ENCODE results near the gene MTMR4. TPM values are rescaled to one million over a fixed set of nuclear protein-coding genes. Genes with fewer than 3 reads are reported as not detected.

MTMR4 gene
- total RNA-seq, 2 experiments from 2014 or later, result 69.2 to 77.9 TPM

GRCh38 chr17:58525239-58525638, 10.8 kb upstream of the MTMR4 start:
- no peaks in the 10 kb centered on the region for H3K27me3 Mint-ChIP-seq
- intact Hi-C loops (cut with DNase I, micrococcal nuclease), result no loop called here
- H3K27ac Mint-ChIP-seq, result no peak overlapping the region
- ATAC-seq (no peak), DNase-seq (no peak)
- ChIA-PET CTCF (no interaction called here), POLR2A (no interaction called here)
- H3K4me1 Mint-ChIP-seq, result peaks cover under 1% of the 10 kb centered on the region
- no peaks in the 10 kb centered on the region for H3K9me3 Mint-ChIP-seq (ENCODE audit: low read depth)
- no peaks in the 10 kb centered on the region for H3K36me3 Mint-ChIP-seq (ENCODE audit: low read depth)
- no peak overlapping the region for H3K4me3 Mint-ChIP-seq

- POLR2A ChIA-PET, result no interaction called here
- no peaks in the 10 kb centered on the region for H3K36me3 Mint-ChIP-seq (ENCODE audit: low read depth)
- intact Hi-C loops (cut with DNase I, micrococcal nuclease), result no loop called here
- CTCF ChIA-PET, result interaction anchor here (1.6 kb wide), 1 partner anchor 16 kb away, joined by 5 read pairs; no protein-coding TSS in a partner anchor
- DNase-seq, result no peak
- ATAC-seq, result no peak
- H3K4me3 Mint-ChIP-seq, result no peak overlapping the region
- no peaks in the 10 kb centered on the region for H3K27me3 Mint-ChIP-seq
- H3K4me1 Mint-ChIP-seq, result peaks cover 8% of the 10 kb centered on the region
- H3K27ac Mint-ChIP-seq, result no peak overlapping the region
- H3K9me3 Mint-ChIP-seq (ENCODE audit: low read depth), result no peaks in the 10 kb centered on the region
These were observed 7.2 kb upstream of the MTMR4 start for GRCh38 chr17:58521680-58522079.

- H3K36me3 Mint-ChIP-seq (ENCODE audit: low read depth), result no peaks in the 10 kb centered on the region
- intact Hi-C loops (cut with DNase I, micrococcal nuclease), result no loop called here
- CTCF ChIA-PET, result interaction anchor here (0.8 to 3.5 kb wide), 6 partner anchors 9 to 485 kb away, joined by 3 to 16 read pairs (median 4); no protein-coding TSS in a partner anchor
- DNase-seq, result peak; percentile 47
- no peaks in the 10 kb centered on the region for H3K9me3 Mint-ChIP-seq (ENCODE audit: low read depth)
- no peak overlapping the region for H3K27ac Mint-ChIP-seq
- no peak for ATAC-seq
- no peaks in the 10 kb centered on the region for H3K27me3 Mint-ChIP-seq
- no peak overlapping the region for H3K4me3 Mint-ChIP-seq
- H3K4me1 Mint-ChIP-seq, result peaks cover 16% of the 10 kb centered on the region
- POLR2A ChIA-PET, result interaction anchor here (1.4 kb wide), 1 partner anchor 111 kb away, joined by 7 read pairs; no protein-coding TSS in a partner anchor
These were observed 6.5 kb upstream of the MTMR4 start for GRCh38 chr17:58520843-58521430.

GRCh38 chr17:58517928-58518609, 3.6 kb upstream of the MTMR4 start:
- ChIA-PET CTCF (interaction anchor here (0.6 to 3.5 kb wide), 8 partner anchors 10 to 1281 kb away, joined by 3 to 16 read pairs (median 4); partner anchors contain the start of genes RAD51C and TEX14), POLR2A (interaction anchor here (0.7 to 2.5 kb wide), 7 partner anchors 30 to 589 kb away, joined by 3 to 66 read pairs (median 4); partner anchors contain the start of genes HSF5, SUPT4H1 and TRIM37)
- ATAC-seq, result peak; percentile 87
- Mint-ChIP-seq H3K4me1 (peaks cover 31% of the 10 kb centered on the region), H3K27me3 (no peaks in the 10 kb centered on the region), H3K36me3 (ENCODE audit: low read depth) (peaks cover 6% of the 10 kb centered on the region), H3K4me3 (peak overlapping the region; percentile 96), H3K9me3 (ENCODE audit: low read depth) (no peaks in the 10 kb centered on the region), H3K27ac (peak overlapping the region; percentile 95)
- intact Hi-C loops (cut with DNase I, micrococcal nuclease), result loop anchor here (1.0 to 10.0 kb wide), 24 partner anchors 69 to 1874 kb away; partner anchors contain the start of genes PRR11 (in 2 of the 2), RAD51C (in 2 of the 2), SKA2 (in 2 of the 2) and SUPT4H1 (in 2 of the 2)
- peak; percentile 100 for DNase-seq

GRCh38 chr17:58517378-58517927, 3.0 kb upstream of the MTMR4 start:
- CTCF ChIA-PET, result interaction anchor here (0.7 to 3.5 kb wide), 5 partner anchors 11 to 488 kb away, joined by 3 to 16 read pairs (median 8); partner anchors contain the start of genes RAD51C and TEX14
- ATAC-seq (no peak), DNase-seq (no peak)
- peak overlapping the region; percentile 96 for H3K4me3 Mint-ChIP-seq
- H3K27ac Mint-ChIP-seq, result peak overlapping the region; percentile 79
- POLR2A ChIA-PET, result interaction anchor here (0.7 to 2.5 kb wide), 6 partner anchors 30 to 589 kb away, joined by 3 to 66 read pairs (median 4); partner anchors contain the start of genes HSF5 and TRIM37
- peaks cover 9% of the 10 kb centered on the region for H3K36me3 Mint-ChIP-seq (ENCODE audit: low read depth)
- no peaks in the 10 kb centered on the region for H3K27me3 Mint-ChIP-seq
- H3K9me3 Mint-ChIP-seq (ENCODE audit: low read depth), result no peaks in the 10 kb centered on the region
- peaks cover 35% of the 10 kb centered on the region for H3K4me1 Mint-ChIP-seq
- intact Hi-C loops (cut with DNase I, micrococcal nuclease), result loop anchor here (1.0 to 10.0 kb wide), 6 partner anchors 177 to 1875 kb away; partner anchors contain the start of genes C17orf67 (in 1 of the 2), CLTC (in 1 of the 2), DGKE (in 1 of the 2) and MSI2 (in 1 of the 2)

- Mint-ChIP-seq H3K9me3 (ENCODE audit: low read depth) (no peaks in the 10 kb centered on the region), H3K36me3 (ENCODE audit: low read depth) (peaks cover 12% of the 10 kb centered on the region), H3K27me3 (no peaks in the 10 kb centered on the region), H3K27ac (peak overlapping the region; percentile 79), H3K4me3 (peak overlapping the region; percentile 96), H3K4me1 (peaks cover 35% of the 10 kb centered on the region)
- CTCF ChIA-PET, result interaction anchor here (0.6 to 1.5 kb wide), 3 partner anchors 24 to 114 kb away, joined by 3 to 5 read pairs (median 3); no protein-coding TSS in a partner anchor
- DNase-seq, result no peak
- intact Hi-C loops (cut with DNase I, micrococcal nuclease), result loop anchor here (1.0 to 10.0 kb wide), 6 partner anchors 178 to 1875 kb away; partner anchors contain the start of genes C17orf67 (in 1 of the 2), CLTC (in 1 of the 2), DGKE (in 1 of the 2) and MSI2 (in 1 of the 2)
- ATAC-seq, result no peak
- POLR2A ChIA-PET, result interaction anchor here (1.0 to 2.5 kb wide), 3 partner anchors 114 to 176 kb away, joined by 4 to 66 read pairs (median 5); no protein-coding TSS in a partner anchor
These were observed 2.4 kb upstream of the MTMR4 start for GRCh38 chr17:58516644-58517377.

- H3K27me3 Mint-ChIP-seq, result no peaks in the 10 kb centered on the region
- ChIA-PET CTCF (interaction anchor here (0.7 to 1.5 kb wide), 6 partner anchors 15 to 1674 kb away, joined by 3 to 6 read pairs (median 5); partner anchors contain the start of gene HSF5), POLR2A (interaction anchor here (0.6 to 3.4 kb wide), 2 partner anchors 17 to 116 kb away, joined by 10 to 30 read pairs; no protein-coding TSS in a partner anchor)
- H3K9me3 Mint-ChIP-seq (ENCODE audit: low read depth), result no peaks in the 10 kb centered on the region
- peaks cover 25% of the 10 kb centered on the region for H3K36me3 Mint-ChIP-seq (ENCODE audit: low read depth)
- peaks cover 38% of the 10 kb centered on the region for H3K4me1 Mint-ChIP-seq
- DNase-seq, result no peak
- no peak for ATAC-seq
- no peak overlapping the region for H3K27ac Mint-ChIP-seq
- intact Hi-C loops (cut with DNase I, micrococcal nuclease), result loop anchor here (2.0 to 10.0 kb wide), 6 partner anchors 180 to 1877 kb away; partner anchors contain the start of genes C17orf67 (in 1 of the 2), DGKE (in 1 of the 2), MSI2 (in 1 of the 2) and RAD51C (in 1 of the 2)
- H3K4me3 Mint-ChIP-seq, result peak overlapping the region; percentile 86
These were observed 848 bp upstream of the MTMR4 start for GRCh38 chr17:58515286-58515685.

- H3K27me3 Mint-ChIP-seq, result no peaks in the 10 kb centered on the region
- CTCF ChIA-PET, result interaction anchor here (0.6 to 1.5 kb wide), 9 partner anchors 14 to 1673 kb away, joined by 3 to 6 read pairs (median 4); partner anchors contain the start of gene HSF5
- H3K36me3 Mint-ChIP-seq (ENCODE audit: low read depth), result peaks cover 31% of the 10 kb centered on the region
- ATAC-seq (no peak), DNase-seq (no peak)
- intact Hi-C loops (cut with DNase I, micrococcal nuclease), result loop anchor here (2.0 to 10.0 kb wide), 6 partner anchors 180 to 1878 kb away; partner anchors contain the start of genes C17orf67 (in 1 of the 2), DGKE (in 1 of the 2), MSI2 (in 1 of the 2) and RAD51C (in 1 of the 2)
- H3K9me3 Mint-ChIP-seq (ENCODE audit: low read depth), result no peaks in the 10 kb centered on the region
- H3K27ac Mint-ChIP-seq, result peak overlapping the region; percentile 49
- POLR2A ChIA-PET, result interaction anchor here (0.6 to 3.4 kb wide), 2 partner anchors 16 to 117 kb away, joined by 10 to 30 read pairs; no protein-coding TSS in a partner anchor
- peak overlapping the region; percentile 86 for H3K4me3 Mint-ChIP-seq
- H3K4me1 Mint-ChIP-seq, result peaks cover 36% of the 10 kb centered on the region
These were observed 326 bp upstream of the MTMR4 start for GRCh38 chr17:58514770-58515157.

- peaks cover 39% of the 10 kb centered on the region for H3K36me3 Mint-ChIP-seq (ENCODE audit: low read depth)
- peak overlapping the region; percentile 86 for H3K4me3 Mint-ChIP-seq
- H3K27me3 Mint-ChIP-seq, result no peaks in the 10 kb centered on the region
- ATAC-seq (no peak), DNase-seq (peak; percentile 40)
- intact Hi-C loops (cut with DNase I, micrococcal nuclease), result loop anchor here in 1 of 2 experiments (10.0 kb wide), 1 partner anchor 181 kb away; the partner anchor contains the start of genes RAD51C and TEX14
- H3K9me3 Mint-ChIP-seq (ENCODE audit: low read depth), result no peaks in the 10 kb centered on the region
- ChIA-PET POLR2A (interaction anchor here (3.4 kb wide), 1 partner anchor 118 kb away, joined by 30 read pairs; no protein-coding TSS in a partner anchor), CTCF (interaction anchor here (1.0 to 1.9 kb wide), 5 partner anchors 17 to 491 kb away, joined by 3 to 5 read pairs (median 3); no protein-coding TSS in a partner anchor)
- H3K27ac Mint-ChIP-seq, result peak overlapping the region; percentile 78
- H3K4me1 Mint-ChIP-seq, result peaks cover 36% of the 10 kb centered on the region
These were observed 1.0 kb downstream of the MTMR4 start for GRCh38 chr17:58513267-58513964.

Data from activated CD4-positive, alpha-beta T cell treated with anti-CD3 and anti-CD28 coated beads for 36 hours (primary cell).